ENCODE results near the gene SUSD3. TPM values are rescaled to one million over a fixed set of nuclear protein-coding genes. Genes with fewer than 3 reads are reported as not detected.
A peak's percentile ranks its signal among the peaks of the same experiment; 100 is the strongest.
"Not testable (repeated sequence)": the region's sequence is repeated elsewhere in the genome, so short reads cannot be mapped to it uniquely, and the experiment has no call there.

SUSD3 gene
- 1 to 10 TPM; 7.7 to 9.5 (median 9.4) TPM for total RNA-seq

DNA sequence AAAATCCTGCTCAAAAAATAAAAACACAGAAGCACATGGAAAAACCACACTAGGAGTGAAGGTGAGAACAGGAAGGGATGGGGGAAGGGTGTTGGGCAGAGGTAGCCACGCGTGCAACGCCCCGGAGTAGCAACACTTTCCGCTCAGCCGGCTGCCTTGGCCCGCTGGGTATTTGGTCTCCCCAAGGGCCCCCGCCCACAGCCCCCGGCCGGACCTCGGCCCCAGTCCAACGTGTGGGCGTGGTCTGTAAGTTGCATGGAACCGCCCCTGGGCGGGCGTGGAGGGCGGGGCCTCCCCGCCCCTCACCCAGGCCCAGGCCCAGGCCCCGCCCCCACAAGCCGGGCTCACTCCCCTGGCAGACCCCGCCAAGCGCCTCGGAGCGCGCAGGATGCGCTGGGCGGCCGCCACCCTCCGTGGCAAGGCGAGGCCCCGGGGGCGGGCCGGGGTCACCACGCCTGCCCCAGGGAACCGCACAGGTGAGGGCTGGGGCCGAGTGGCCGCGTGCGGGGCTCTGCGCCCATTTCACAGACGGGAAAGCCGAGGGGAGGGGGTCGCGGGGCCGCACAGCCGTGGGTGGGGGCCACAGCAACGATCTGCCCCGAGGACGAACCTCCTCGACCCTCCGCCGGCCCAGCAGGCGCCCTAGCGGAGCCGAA, at the start of gene SUSD3:
Gene SUSD3 (plus strand): TSS at position 347 of the 656 bp plus-strand sequence. CDS start 42 bp downstream, at position 389.
- peak; percentile 64 for DNase-seq
- no peaks in the 10 kb centered on the region for H3K9me3 Mint-ChIP-seq
- peak; percentile 61 to 73 for ATAC-seq
- H3K27me3 Mint-ChIP-seq (ENCODE audit: low read depth), result no peaks in the 10 kb centered on the region
- no peaks in the 10 kb centered on the region for H3K36me3 Mint-ChIP-seq (ENCODE audit: insufficient read depth)
- peaks cover 58% of the 10 kb centered on the region for H3K4me1 Mint-ChIP-seq (ENCODE audit: low read depth)
- H3K4me3 Mint-ChIP-seq, result peak within 1 kb of the TSS; percentile 88

DNA sequence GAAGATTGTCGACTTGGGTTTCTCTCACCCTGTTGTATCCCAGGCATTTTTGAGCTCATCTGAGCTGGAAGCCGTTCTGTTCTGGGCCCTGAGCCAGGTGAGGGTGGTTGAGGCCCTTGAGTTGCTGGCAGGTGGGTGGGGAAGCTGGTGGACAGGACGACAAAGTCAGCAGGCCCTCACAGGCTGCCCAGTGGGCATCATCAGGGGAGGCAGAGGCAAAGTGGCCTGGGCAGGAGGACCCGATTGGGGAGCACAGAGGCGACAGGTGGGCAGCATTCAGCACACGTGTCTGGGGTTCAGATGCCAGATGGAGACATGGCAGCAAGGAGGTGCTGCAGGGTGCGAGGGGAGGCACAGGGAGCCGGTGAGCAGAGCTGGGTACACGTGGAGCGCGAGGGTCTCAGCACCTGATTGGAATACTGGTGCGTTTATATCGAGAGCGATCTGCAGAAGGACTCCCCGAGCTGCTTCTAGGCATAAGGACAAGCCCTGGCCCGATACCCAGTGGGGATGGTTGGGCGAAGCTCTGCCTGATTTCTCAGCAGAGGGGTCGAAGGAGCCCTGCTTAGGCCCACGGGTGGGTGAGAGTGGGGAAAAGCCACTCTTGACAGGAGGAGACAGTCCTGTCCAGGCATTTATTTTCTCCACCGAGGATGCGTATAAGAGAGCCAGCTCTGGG, 49.0 kb upstream of the SUSD3 start:
- ATAC-seq (no peak), DNase-seq (no peak)
- H3K4me1 Mint-ChIP-seq (ENCODE audit: low read depth), result peaks cover 1% of the 10 kb centered on the region
- H3K36me3 Mint-ChIP-seq (ENCODE audit: insufficient read depth), result peaks cover 36% of the 10 kb centered on the region
- H3K4me3 Mint-ChIP-seq, result no peak overlapping the region
- no peaks in the 10 kb centered on the region for H3K27me3 Mint-ChIP-seq (ENCODE audit: low read depth)
- no peaks in the 10 kb centered on the region for H3K9me3 Mint-ChIP-seq

DNA sequence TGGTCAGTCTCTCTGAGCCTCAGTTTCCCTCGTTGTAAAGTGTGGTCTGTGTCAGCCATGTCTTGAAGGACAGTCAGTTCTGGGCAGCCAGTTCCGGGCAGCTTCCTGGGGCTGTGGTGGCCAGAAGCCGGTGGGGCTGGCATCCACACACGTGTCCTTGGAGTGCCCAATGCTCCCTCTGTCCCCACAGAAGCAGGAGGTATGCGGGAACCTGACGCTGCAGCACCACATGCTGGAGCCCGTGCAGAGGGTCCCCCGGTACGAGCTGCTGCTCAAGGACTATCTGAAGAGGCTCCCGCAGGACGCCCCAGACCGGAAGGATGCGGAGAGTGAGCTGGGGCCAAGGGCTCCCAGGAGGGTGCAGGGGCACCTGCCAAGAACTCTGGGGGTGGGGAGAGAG, 48.4 kb upstream of the SUSD3 start:
- DNase-seq, result no peak
- Mint-ChIP-seq H3K27me3 (ENCODE audit: low read depth) (no peaks in the 10 kb centered on the region), H3K4me3 (no peak overlapping the region), H3K9me3 (no peaks in the 10 kb centered on the region), H3K36me3 (ENCODE audit: insufficient read depth) (peaks cover 35% of the 10 kb centered on the region), H3K4me1 (ENCODE audit: low read depth) (no peaks in the 10 kb centered on the region)
- ATAC-seq, result no peak

DNA sequence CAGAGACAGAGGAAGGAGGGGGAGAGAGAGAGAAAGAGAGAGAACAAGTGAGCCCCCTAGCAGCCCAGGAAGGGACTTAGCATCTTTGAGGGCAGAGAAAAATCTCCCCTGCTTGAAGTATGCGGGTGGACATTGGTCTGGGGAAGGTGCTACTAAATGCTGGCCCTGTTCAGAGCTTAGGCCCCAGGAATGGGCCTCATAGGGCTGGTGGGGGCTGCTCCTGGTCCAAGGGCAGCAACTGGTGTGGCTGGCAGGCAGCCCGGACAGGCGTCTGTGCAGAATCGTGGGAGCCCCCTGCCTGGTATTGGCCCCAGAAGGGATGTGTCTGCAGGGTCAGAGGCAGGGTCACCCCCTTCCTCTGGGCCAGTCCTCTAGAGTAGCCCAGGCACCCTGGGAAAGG, 47.8 kb upstream of the SUSD3 start:
- Mint-ChIP-seq H3K9me3 (no peaks in the 10 kb centered on the region), H3K4me1 (ENCODE audit: low read depth) (no peaks in the 10 kb centered on the region), H3K4me3 (no peak overlapping the region), H3K27me3 (ENCODE audit: low read depth) (no peaks in the 10 kb centered on the region), H3K36me3 (ENCODE audit: insufficient read depth) (peaks cover 34% of the 10 kb centered on the region)
- no peak for DNase-seq
- ATAC-seq, result no peak

DNA sequence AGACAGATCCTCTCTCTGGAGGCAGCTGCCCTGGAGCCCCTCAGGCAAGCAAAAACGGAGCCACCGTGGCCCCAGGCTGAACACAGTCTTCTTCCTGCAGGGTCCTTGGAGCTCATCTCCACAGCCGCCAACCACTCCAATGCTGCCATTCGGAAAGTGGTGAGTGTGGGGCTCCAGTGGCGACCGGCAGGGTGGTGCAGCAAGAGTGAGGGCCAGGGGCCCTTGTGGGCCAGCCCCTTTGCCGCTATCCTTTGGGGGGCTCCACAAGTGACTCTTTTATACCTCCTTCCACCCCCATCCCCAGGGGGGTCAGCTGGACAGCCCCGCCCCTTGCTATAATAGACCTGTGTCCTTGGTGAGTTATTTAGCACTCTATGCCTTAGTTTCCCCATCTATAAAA, 47.4 kb upstream of the SUSD3 start:
- Mint-ChIP-seq H3K9me3 (no peaks in the 10 kb centered on the region), H3K27me3 (ENCODE audit: low read depth) (no peaks in the 10 kb centered on the region), H3K36me3 (ENCODE audit: insufficient read depth) (peaks cover 33% of the 10 kb centered on the region), H3K4me3 (no peak overlapping the region), H3K4me1 (ENCODE audit: low read depth) (no peaks in the 10 kb centered on the region)
- ATAC-seq (no peak), DNase-seq (no peak)

DNA sequence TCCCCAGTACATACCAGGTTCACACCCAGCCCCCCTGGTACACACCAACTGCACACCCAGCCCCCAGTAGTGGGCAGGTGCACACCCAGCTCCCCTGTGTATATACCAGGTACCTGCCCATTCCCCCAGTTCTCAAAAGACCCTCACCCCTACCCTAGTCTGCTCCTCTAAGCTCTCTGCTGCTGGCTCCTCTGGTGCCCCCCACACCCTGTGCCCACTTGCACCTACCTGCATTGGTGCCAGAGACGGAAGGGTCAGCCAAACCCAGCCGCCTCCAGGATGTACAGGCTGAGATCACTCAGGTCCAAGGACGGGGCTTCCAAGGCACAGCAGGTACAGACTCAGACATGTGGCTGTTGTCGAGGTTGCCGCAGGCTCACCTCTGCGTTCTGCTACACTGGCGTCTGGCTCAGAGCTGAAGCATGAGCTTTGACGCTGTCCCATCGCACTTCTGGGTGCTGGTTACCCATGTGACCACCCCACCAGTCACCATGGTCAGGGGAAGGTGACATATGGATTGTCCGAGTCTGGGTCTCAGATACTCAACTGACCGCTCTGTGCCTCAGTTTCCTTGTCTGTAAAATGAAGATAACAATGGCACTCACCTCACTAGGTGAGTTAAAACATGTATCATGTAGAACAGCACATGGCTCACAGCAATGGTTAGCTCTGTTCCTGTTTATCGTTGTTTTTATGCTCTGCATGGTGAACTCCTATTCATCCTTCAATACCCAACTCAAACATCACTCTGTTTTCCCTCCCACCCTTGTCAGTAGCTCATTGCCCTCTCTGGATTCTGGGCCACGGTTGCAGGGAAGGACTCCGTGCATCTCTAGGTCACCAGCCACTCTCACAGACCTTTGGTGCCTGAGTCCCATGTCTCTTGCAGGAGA, 45.3 kb upstream of the SUSD3 start:
- H3K27me3 Mint-ChIP-seq (ENCODE audit: low read depth), result no peaks in the 10 kb centered on the region
- no peak for DNase-seq
- peaks cover 23% of the 10 kb centered on the region for H3K36me3 Mint-ChIP-seq (ENCODE audit: insufficient read depth)
- H3K4me1 Mint-ChIP-seq (ENCODE audit: low read depth), result no peaks in the 10 kb centered on the region
- H3K9me3 Mint-ChIP-seq, result no peaks in the 10 kb centered on the region
- no peak for ATAC-seq
- H3K4me3 Mint-ChIP-seq, result no peak overlapping the region

DNA sequence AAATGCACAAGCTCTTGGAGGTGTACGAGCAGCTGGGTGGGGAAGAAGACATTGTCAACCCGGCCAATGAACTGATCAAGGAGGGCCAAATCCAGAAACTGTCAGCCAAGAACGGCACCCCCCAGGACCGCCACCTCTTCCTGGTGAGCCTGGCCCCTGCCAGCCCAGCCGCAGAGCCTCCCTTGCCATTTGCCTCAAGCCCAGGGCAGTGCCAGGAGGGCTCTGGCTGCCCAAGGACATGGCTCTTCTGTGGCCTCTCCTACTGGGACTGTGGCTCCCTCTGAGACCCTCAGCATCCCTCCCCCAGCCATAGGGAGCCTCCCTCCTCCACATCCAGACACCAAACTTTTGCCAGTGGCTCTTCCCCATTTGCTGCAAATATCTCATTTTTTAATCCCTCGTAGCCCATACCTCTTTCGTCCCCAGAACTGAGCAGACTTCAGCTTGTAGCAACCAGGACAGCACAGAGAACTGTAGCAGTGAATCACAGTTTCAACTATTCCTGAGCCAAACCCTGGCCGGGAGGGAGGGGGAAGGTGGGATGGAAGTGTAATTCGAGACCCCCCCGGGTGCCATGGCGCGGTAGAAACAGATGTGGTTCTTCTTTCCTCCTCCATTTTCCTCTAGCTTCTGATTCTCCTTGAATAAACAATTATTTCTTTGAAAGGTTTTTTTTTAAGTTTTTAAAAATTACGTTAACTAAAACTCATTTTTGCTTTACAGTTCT, 44.5 kb upstream of the SUSD3 start:
- no peak overlapping the region for H3K4me3 Mint-ChIP-seq
- DNase-seq (no peak), ATAC-seq (no peak)
- peaks cover 2% of the 10 kb centered on the region for H3K4me1 Mint-ChIP-seq (ENCODE audit: low read depth)
- no peaks in the 10 kb centered on the region for H3K27me3 Mint-ChIP-seq (ENCODE audit: low read depth)
- no peaks in the 10 kb centered on the region for H3K9me3 Mint-ChIP-seq
- H3K36me3 Mint-ChIP-seq (ENCODE audit: insufficient read depth), result peaks cover 22% of the 10 kb centered on the region

DNA sequence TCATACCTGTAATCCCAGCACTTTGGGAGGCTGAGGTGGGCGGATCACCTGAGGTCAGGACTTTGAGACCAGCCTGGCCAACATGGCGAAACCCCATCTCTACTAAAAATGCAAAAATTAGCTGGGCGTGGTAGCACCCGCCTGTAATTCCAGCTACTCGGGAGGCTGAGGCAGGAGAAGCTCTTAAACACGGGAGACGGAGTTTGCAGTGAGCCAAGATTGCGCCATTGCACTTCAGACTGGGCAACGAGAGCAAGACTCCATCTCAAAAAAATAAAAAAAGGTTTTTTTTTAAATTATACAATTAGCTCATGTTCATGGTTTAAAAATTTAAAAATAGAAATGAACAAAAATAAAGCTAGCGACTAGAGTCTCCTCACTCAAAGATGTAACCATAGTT, 43.3 kb upstream of the SUSD3 start:
- not testable (repeated sequence) for H3K9me3 Mint-ChIP-seq; DNase-seq; H3K27me3 Mint-ChIP-seq (ENCODE audit: low read depth); H3K4me1 Mint-ChIP-seq (ENCODE audit: low read depth); ATAC-seq; H3K4me3 Mint-ChIP-seq
- H3K36me3 Mint-ChIP-seq (ENCODE audit: insufficient read depth), result peaks cover 24% of the 10 kb centered on the region

DNA sequence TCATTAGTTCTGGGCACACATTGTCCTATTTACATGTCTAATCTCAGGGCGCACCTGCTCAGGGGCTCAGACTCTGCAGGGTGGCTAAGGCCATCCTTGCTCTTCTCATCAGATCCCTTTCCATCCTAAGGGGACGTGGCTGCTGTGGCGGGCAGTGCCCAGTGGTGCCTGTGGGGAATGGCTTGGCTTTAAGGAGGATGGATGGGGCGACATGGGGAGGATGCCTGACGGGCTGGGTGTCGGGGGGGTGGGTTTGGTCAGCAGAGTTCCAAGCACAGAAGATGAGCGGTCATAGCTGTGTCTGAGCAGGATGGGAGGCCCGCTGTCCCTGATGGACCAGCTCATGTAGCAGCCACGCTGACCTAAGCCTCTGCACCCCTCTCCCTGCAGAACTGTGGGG, 40.9 kb upstream of the SUSD3 start:
- DNase-seq, result no peak
- H3K27me3 Mint-ChIP-seq (ENCODE audit: low read depth), result no peaks in the 10 kb centered on the region
- H3K36me3 Mint-ChIP-seq (ENCODE audit: insufficient read depth), result peaks cover 31% of the 10 kb centered on the region
- H3K4me3 Mint-ChIP-seq, result no peak overlapping the region
- H3K9me3 Mint-ChIP-seq, result no peaks in the 10 kb centered on the region
- ATAC-seq, result no peak
- H3K4me1 Mint-ChIP-seq (ENCODE audit: low read depth), result peaks cover 26% of the 10 kb centered on the region

DNA sequence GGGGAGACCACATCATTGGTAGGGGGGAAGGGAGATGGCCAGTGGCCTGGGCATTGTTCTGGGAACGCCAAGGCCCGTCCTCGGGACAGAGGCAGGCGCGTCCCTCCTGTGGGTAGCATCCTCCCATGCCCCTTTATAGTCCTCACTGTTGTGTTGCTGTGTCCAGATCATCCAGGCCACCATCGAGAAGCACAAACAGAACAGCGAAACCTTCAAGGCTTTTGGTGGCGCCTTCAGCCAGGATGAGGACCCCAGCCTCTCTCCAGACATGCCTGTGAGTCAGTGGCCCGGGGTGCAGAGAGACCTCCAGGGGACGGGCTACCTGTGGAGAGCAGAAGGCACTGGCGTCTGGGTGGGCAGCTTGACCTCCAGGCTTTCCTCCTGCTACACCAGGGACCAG, 38.4 kb upstream of the SUSD3 start:
- no peaks in the 10 kb centered on the region for H3K27me3 Mint-ChIP-seq (ENCODE audit: low read depth)
- peaks cover 46% of the 10 kb centered on the region for H3K4me1 Mint-ChIP-seq (ENCODE audit: low read depth)
- H3K36me3 Mint-ChIP-seq (ENCODE audit: insufficient read depth), result peaks cover 23% of the 10 kb centered on the region
- DNase-seq (no peak), ATAC-seq (no peak)
- H3K9me3 Mint-ChIP-seq, result no peaks in the 10 kb centered on the region
- no peak overlapping the region for H3K4me3 Mint-ChIP-seq

DNA sequence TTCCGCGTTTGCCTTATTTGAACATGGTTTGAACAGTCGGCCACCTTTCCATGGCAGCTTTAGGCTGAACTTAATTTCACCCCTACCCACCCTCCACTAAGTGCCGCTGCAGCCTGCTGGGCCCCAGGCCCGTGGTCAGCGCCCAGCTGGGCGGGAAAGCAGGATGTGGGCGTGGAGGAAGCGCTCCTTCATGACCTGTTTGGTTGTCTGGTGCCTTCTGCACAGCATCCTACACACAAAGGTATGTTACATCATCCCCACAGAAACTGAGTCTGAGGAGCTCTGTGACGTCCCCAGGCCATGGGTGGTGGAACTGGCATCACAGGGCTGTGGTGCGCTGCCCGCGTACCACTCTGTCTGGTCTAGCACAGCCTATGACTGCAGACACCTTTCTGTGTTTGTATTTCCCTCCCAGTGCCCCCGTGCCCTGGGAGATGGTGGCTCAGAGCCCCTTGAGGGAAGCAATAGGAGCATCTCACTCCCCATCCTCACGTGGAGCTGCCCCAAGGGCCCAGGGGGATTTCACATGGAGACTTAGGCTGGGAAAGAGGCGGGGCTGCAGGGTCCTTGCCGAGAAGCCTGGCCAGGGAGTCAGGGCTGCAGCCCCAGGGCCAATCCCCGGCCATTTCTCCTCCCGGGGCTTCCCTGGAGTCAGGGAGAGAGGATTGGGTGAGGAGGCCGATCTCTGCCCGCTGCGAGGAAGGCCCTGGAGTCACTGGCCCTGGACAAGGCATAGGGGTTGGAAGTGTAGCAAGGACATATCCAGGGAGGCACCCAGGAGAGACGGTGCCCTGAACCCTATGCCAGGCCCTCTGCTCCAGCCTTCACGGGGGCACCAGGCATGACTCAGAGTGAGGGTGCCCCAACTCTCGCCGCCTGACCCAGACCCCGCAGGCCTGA, 37.5 kb upstream of the SUSD3 start:
- H3K9me3 Mint-ChIP-seq, result no peaks in the 10 kb centered on the region
- no peak for DNase-seq
- peaks cover 53% of the 10 kb centered on the region for H3K4me1 Mint-ChIP-seq (ENCODE audit: low read depth)
- H3K36me3 Mint-ChIP-seq (ENCODE audit: insufficient read depth), result peaks cover 20% of the 10 kb centered on the region
- peak; percentile 27 to 48 for ATAC-seq
- H3K27me3 Mint-ChIP-seq (ENCODE audit: low read depth), result no peaks in the 10 kb centered on the region
- H3K4me3 Mint-ChIP-seq, result no peak overlapping the region

DNA sequence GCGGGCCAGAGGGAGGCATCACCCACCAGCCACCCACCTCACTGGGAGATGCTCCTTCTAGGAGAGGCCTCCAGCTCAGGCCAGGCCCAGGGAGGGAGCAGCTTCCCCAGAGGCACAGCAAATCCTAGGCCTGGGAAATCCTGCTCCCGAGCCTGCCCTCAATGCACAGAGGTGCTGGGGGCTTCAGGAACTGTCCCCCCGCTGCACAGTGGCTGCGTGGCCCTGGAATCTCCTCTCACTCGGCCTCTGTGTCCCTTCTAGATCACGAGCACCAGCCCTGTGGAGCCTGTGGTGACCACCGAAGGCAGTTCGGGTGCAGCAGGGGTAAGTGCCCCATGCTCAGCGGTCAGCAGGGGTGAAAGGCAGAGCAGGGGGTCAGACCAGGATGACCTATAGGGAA, 36.4 kb upstream of the SUSD3 start:
- no peaks in the 10 kb centered on the region for H3K9me3 Mint-ChIP-seq
- H3K4me1 Mint-ChIP-seq (ENCODE audit: low read depth), result peaks cover 63% of the 10 kb centered on the region
- peaks cover 20% of the 10 kb centered on the region for H3K36me3 Mint-ChIP-seq (ENCODE audit: insufficient read depth)
- ATAC-seq, result no peak
- no peak for DNase-seq
- H3K4me3 Mint-ChIP-seq, result no peak overlapping the region
- no peaks in the 10 kb centered on the region for H3K27me3 Mint-ChIP-seq (ENCODE audit: low read depth)

DNA sequence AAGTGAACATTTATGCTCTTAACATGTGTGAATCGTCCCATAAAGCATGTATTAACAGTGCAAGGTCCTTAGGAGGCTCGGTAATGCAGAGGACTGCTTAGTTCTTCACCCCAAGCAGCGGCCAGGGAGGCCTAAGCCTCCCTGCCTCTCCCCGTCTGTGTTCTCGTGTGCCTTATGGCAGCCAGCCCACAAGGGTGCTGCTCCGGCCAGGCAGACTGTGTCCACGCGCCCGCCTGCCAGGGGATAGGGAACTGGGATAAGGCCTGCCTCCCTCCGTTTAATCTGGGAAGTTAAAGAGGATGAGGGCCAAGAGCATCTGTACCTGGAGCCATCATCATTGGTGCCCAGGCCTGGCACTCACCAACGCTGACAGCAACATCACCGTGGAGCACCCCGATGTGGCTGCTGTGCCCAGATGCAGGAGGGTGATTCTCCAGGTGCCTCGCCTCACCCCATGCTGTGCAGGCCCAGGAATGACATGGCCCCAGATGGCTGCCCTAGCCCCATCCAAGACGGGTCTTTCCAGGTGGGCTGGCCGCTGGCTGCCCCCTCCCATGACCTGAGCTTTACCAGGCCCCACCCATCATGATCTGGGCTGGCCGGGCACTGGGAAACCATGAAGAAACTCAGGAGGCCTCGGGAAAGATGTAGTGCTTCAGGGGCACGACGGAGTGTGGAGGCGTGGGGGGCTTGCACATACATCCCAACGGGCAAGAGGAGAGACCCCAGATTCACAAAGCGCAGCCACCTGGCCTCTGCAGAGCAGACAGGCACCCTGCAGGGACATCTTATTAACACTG, 35.6 kb upstream of the SUSD3 start:
- Mint-ChIP-seq H3K36me3 (ENCODE audit: insufficient read depth) (peaks cover 18% of the 10 kb centered on the region), H3K27me3 (ENCODE audit: low read depth) (no peaks in the 10 kb centered on the region), H3K9me3 (no peaks in the 10 kb centered on the region), H3K4me3 (no peak overlapping the region), H3K4me1 (ENCODE audit: low read depth) (peaks cover 72% of the 10 kb centered on the region)
- ATAC-seq (no peak), DNase-seq (no peak)
